B cell (primary cell): ENCODE measurements around the gene GOLGB1.

Experiments used
- EZH2 ChIP-seq: IDR thresholded peaks from 2 replicates; pipeline ENCODE4 v1.6.1; 2012; ENCODE audit warnings: borderline replicate concordance, low read depth, mild to moderate bottlenecking, moderate library complexity, low read length; ENCODE audit not compliant: insufficient read depth, poor library complexity, severe bottlenecking
- TF ChIP-seq, protein P1 (sequence below): fragments of 200-600 bp; IDR thresholded peaks from one replicate; pipeline ENCODE4 v1.8.0; 2022; ENCODE audit warnings: antibody characterized with exemption, mild to moderate bottlenecking

DNA sequence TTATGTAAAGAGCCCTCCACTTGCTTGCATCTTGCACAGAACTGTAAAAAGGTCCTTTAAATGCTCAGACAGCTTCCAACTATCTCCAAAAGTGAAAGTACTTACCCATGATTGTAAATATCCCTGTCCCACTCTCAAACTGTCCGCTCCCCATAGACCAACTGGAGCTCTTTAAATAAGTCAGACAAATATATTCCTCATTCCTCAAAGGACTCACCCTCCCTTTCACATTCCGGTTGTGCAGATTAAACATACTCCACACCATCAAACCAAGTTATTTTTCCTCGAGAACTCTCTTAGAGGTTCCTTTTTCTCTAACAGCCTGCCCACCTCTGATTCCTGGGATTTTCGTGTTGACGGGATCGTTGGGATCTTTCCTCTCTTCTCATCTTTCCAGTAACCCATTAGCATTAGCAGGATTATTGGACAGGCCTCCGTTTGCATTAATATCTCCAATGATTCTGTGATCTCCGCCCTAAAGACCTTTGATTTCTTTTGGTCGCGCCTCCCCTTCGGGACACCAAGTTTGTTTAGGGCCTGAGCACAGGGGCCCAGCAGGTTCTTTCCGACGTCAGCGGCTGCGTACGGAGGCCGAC, 763 bp downstream of the GOLGB1 start:
- TF ChIP-seq, protein P1, sequence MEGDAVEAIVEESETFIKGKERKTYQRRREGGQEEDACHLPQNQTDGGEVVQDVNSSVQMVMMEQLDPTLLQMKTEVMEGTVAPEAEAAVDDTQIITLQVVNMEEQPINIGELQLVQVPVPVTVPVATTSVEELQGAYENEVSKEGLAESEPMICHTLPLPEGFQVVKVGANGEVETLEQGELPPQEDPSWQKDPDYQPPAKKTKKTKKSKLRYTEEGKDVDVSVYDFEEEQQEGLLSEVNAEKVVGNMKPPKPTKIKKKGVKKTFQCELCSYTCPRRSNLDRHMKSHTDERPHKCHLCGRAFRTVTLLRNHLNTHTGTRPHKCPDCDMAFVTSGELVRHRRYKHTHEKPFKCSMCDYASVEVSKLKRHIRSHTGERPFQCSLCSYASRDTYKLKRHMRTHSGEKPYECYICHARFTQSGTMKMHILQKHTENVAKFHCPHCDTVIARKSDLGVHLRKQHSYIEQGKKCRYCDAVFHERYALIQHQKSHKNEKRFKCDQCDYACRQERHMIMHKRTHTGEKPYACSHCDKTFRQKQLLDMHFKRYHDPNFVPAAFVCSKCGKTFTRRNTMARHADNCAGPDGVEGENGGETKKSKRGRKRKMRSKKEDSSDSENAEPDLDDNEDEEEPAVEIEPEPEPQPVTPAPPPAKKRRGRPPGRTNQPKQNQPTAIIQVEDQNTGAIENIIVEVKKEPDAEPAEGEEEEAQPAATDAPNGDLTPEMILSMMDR: no peak
- TF ChIP-seq EZH2: no peak
